Spleen (tissue), 11 donors: ENCODE results near the gene BLOC1S1. TPM values are rescaled to one million over a fixed set of nuclear protein-coding genes. Genes with fewer than 3 reads are reported as not detected.

Source experiments
- DNase-seq: peaks from one replicate; pipeline ENCODE4 v3.0.0-alpha.2; 2020
- H3K27ac ChIP-seq, 8 donors: fragments of 200-600 bp; sonication (generic) in 7 of 8; 1 replicate in 4 of 8; 2 replicates in 4 of 8; pipeline versions ENCODE4 v1.5.0 to v1.8.0; 2016 to 2021; ENCODE audit warnings: inconsistent platforms in 4 of 8, mild to moderate bottlenecking in 4 of 8, moderate library complexity in 1 of 8
- H3K27me3 ChIP-seq, 7 donors: fragments of 200-600 bp; sonication (generic) in 6 of 7; replicated peaks in 1 of 7; 1 replicate in 4 of 7; 2 replicates in 3 of 7; pipeline versions ENCODE4 v1.5.0 to v1.8.0; 2016 to 2021; ENCODE audit warnings: inconsistent platforms in 3 of 7, mild to moderate bottlenecking in 1 of 7
- H3K36me3 ChIP-seq, 6 donors: fragments of 200-600 bp; sonication (generic) in 5 of 6; 1 replicate in 4 of 6; 2 replicates in 2 of 6; pipeline versions ENCODE4 v1.5.0 to v1.8.0; 2016 to 2021; ENCODE audit warnings: inconsistent platforms in 2 of 6
- H3K4me1 ChIP-seq, 6 donors: fragments of 200-600 bp; sonication (generic) in 5 of 6; 1 replicate in 3 of 6; 2 replicates in 3 of 6; pipeline versions ENCODE4 v1.5.0 to v1.8.0; 2016 to 2021; ENCODE audit warnings: inconsistent platforms in 3 of 6
- H3K4me3 ChIP-seq, 8 donors: fragments of 200-600 bp; sonication (generic) in 7 of 8; 1 replicate in 4 of 8; 2 replicates in 4 of 8; pipeline versions ENCODE4 v1.5.0 to v1.8.0; 2016 to 2021; ENCODE audit warnings: inconsistent platforms in 4 of 8, mild to moderate bottlenecking in 4 of 8, moderate library complexity in 2 of 8
- H3K9me3 ChIP-seq, 8 donors: fragments of 200-600 bp; sonication (generic) in 7 of 8; 1 replicate in 4 of 8; 2 replicates in 4 of 8; pipeline versions ENCODE4 v1.5.0 to v1.8.0; 2016 to 2021; ENCODE audit warnings: inconsistent platforms in 4 of 8
- CTCF ChIP-seq, 11 experiments: fragments of 200-600 bp in 7 of 11; fragments of 450-650 bp in 4 of 11; sonication (generic) in 4 of 11; IDR thresholded peaks in 8 of 11; conservative IDR thresholded peaks in 3 of 11; 1 replicate in 7 of 11; 2 replicates in 4 of 11; pipeline versions ENCODE4 v1.4.0 to v1.8.0; 2016 to 2021; ENCODE audit warnings: antibody characterized with exemption in 11 of 11, inconsistent platforms in 4 of 11, mild to moderate bottlenecking in 1 of 11
- POLR2A ChIP-seq, 3 donors: fragments of 450-650 bp; IDR thresholded peaks; one replicate each; pipeline ENCODE4 v1.5.1; 2017; ENCODE audit warnings: antibody characterized with exemption in 3 of 3, mild to moderate bottlenecking in 1 of 3
- POLR2AphosphoS5 ChIP-seq, 3 donors: sonication (generic); formaldehyde crosslinking; IDR thresholded peaks; one replicate each; pipeline ENCODE4 v1.5.1; 2017; ENCODE audit warnings: antibody characterized with exemption in 3 of 3
- WGBS, 5 donors: extraction: QIAGEN DNeasy Blood & Tissue Kit in 3 of 5; methylation state at CpG; one replicate each; pipeline versions ENCODE4 v1.1.5 to v1.1.7; 2013 to 2018; 5-methylcytosine and 5-hydroxymethylcytosine counted together
- intact Hi-C: fragments of 100-400 bp; cut with DNase I; formaldehyde crosslinking; loops from one replicate; pipeline ENCODE4 v1.15.0; 2023; ENCODE audit warnings: low total_unique reads
- polyA plus RNA-seq, 3 donors: library from polyadenylated mRNA; stranded (reverse); fragments of 200-250 nt; gene quantifications; one replicate each; pipeline ENCODE4 v1.2.1, GENCODE V29; 2013
- total RNA-seq, 7 donors: library from RNA; depleted of rRNA in 3 of 7; stranded (reverse); fragments of >200 nt in 3 of 7; fragmentation: NEBNext Ultra II Directional in 4 of 7; extraction: Animal tissue kit (Norgen Biotek cat#: 25700) in 4 of 7; gene quantifications; one replicate each; pipeline versions ENCODE4 v1.1.0 to v1.2.1, GENCODE V29; 2016 to 2021
- donor health status: healthy with polysubstance abuse.
- donor health status: DM: no; HTN: no; CAD: no; lungs with moderate emphysema.
- donor health status: DM: no; HTN: no; CAD: no.
- donor health status: Bipolar disorder and iron deficiency.
- donor health status: healthy.
- donor health status: DM: no; HTN: no; CAD: no.
- donor health status: DM: yes; HTN: yes; CAD: no.

Gene BLOC1S1
- total and polyA plus RNA-seq, 10 donors: 113 to 304 (median 212) TPM

DNA sequence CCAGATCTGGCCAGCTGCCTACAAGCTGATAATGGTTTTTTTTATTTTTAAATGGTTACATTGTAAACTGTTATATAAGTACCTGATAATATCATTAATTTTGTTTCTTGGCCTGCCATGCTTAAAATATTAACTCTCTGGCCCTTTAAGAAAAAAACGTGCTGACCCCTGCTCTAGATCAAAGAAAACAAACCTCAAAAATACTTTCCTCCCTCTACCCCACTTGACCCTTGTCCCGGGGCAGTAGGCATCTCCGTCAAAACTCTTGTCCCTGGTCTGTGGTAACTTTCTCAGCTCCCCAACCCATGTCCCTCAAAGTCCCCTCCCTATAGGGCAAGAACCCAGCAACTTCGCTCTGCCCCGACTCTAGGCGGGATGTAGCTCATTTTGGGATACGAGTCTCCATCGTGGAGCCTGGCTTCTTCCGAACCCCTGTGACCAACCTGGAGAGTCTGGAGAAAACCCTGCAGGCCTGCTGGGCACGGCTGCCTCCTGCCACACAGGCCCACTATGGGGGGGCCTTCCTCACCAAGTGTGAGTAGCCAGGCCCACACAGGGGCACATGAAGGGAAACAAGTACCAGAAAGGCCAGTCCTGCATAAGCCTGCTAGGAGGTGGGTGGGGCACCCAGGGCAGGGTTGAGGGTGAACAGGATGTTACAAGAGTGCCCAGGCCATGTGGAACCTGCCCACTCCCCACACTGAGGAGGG is 7.8 kb downstream of the BLOC1S1 start:
- peaks cover 34 to 95% (median 70%) of the 10 kb centered on the region in 6 donors for H3K4me1 ChIP-seq
- intact Hi-C loops: no loop called here
- peak overlapping the region in 5 of 8 donors; percentile 23 to 64 (median 35) for H3K27ac ChIP-seq
- no peak overlapping the region for H3K4me3 ChIP-seq
- no peak for TF ChIP-seq CTCF (IDR thresholded peaks at IDR 0.05 in 8 of 11, conservative IDR thresholded peaks at IDR 0.05 in 3 of 11)
- TF ChIP-seq POLR2AphosphoS5 (IDR thresholded peaks at IDR 0.05): peak; percentile 53 to 64 (median 56)
- DNase-seq: no peak
- 69 to 80% (median 75%) methylated on average over 10 of the region's 10 CpGs for WGBS, 5 donors
- no peaks in the 10 kb centered on the region for H3K27me3 ChIP-seq
- peaks cover 0 to 90% (median 47%) of the 10 kb centered on the region in 6 donors for H3K36me3 ChIP-seq
- H3K9me3 ChIP-seq: no peaks in the 10 kb centered on the region

- Histone ChIP-seq H3K27me3 (no peaks in the 10 kb centered on the region), H3K36me3 (peaks cover 0 to 82% (median 46%) of the 10 kb centered on the region in 6 donors), H3K27ac (peak overlapping the region in 5 of 8 donors; percentile 15 to 64 (median 35)), H3K9me3 (no peaks in the 10 kb centered on the region), H3K4me3 (no peak overlapping the region), H3K4me1 (peaks cover 34 to 92% (median 67%) of the 10 kb centered on the region in 6 donors)
- peak; percentile 91 for DNase-seq
- WGBS, 5 donors: 34 to 62% (median 57%) methylated on average over 7 to 11 of the region's 11 CpGs
- intact Hi-C loops: no loop called here
- peak; percentile 57 to 80 (median 68) for TF ChIP-seq POLR2AphosphoS5 (IDR thresholded peaks at IDR 0.05)
- TF ChIP-seq POLR2A (IDR thresholded peaks at IDR 0.05): no peak
- TF ChIP-seq CTCF (IDR thresholded peaks at IDR 0.05 in 8 of 11, conservative IDR thresholded peaks at IDR 0.05 in 3 of 11): peak in 10 of 11 experiments; percentile 33 to 76 (median 60)
Observed at GRCh38 chr12:55724226-55724939, 8.5 kb downstream of the BLOC1S1 start.

- peaks cover 0 to 77% (median 42%) of the 10 kb centered on the region in 6 donors for H3K36me3 ChIP-seq
- TF ChIP-seq CTCF (IDR thresholded peaks at IDR 0.05 in 8 of 11, conservative IDR thresholded peaks at IDR 0.05 in 3 of 11) (no peak), POLR2AphosphoS5 (IDR thresholded peaks at IDR 0.05) (no peak), POLR2A (IDR thresholded peaks at IDR 0.05) (no peak)
- WGBS, 5 donors: 55 to 73% (median 66%) methylated on average over 3 of the region's 3 CpGs
Observed at GRCh38 chr12:55724940-55725309, 9.1 kb downstream of the BLOC1S1 start.

GRCh38 chr12:55725556-55725955 is 9.7 kb downstream of the BLOC1S1 start:
- WGBS, 5 donors: 72 to 88% (median 80%) methylated on average over 3 of the region's 3 CpGs
- Histone ChIP-seq H3K27me3 (no peaks in the 10 kb centered on the region), H3K4me1 (peaks cover 33 to 92% (median 66%) of the 10 kb centered on the region in 6 donors), H3K4me3 (no peak overlapping the region), H3K27ac (peak overlapping the region in 3 of 8 donors; percentile 13 to 64 (median 16)), H3K9me3 (no peaks in the 10 kb centered on the region), H3K36me3 (peaks cover 0 to 71% (median 36%) of the 10 kb centered on the region in 6 donors)
- no peak for DNase-seq
- intact Hi-C loops: no loop called here
- TF ChIP-seq CTCF (IDR thresholded peaks at IDR 0.05 in 8 of 11, conservative IDR thresholded peaks at IDR 0.05 in 3 of 11) (no peak), POLR2AphosphoS5 (IDR thresholded peaks at IDR 0.05) (no peak), POLR2A (IDR thresholded peaks at IDR 0.05) (no peak)

More at GRCh38 chr12:55724940-55725309, 9.1 kb downstream of the BLOC1S1 start:
- intact Hi-C loops: no loop called here
- DNase-seq: no peak
- Histone ChIP-seq H3K9me3 (no peaks in the 10 kb centered on the region), H3K27me3 (no peaks in the 10 kb centered on the region), H3K4me1 (peaks cover 34 to 92% (median 66%) of the 10 kb centered on the region in 6 donors), H3K4me3 (no peak overlapping the region), H3K27ac (peak overlapping the region in 4 of 8 donors; percentile 15 to 64 (median 40))
